Nucleus accumbens (tissue), 56 donors: ENCODE data around the gene OR13J1.
A peak's percentile ranks its signal among the peaks of the same experiment; 100 is the strongest.
"Not testable (repeated sequence)": the region's sequence is repeated elsewhere in the genome, so short reads cannot be mapped to it uniquely, and the experiment has no call there.

Source experiments
- DNase-seq, 56 donors: peaks; one replicate each; lab custom pipeline; 2025; lab: John Stamatoyannopoulos, UW

Gene OR13J1, protein sequence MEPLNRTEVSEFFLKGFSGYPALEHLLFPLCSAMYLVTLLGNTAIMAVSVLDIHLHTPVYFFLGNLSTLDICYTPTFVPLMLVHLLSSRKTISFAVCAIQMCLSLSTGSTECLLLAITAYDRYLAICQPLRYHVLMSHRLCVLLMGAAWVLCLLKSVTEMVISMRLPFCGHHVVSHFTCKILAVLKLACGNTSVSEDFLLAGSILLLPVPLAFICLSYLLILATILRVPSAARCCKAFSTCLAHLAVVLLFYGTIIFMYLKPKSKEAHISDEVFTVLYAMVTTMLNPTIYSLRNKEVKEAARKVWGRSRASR

GRCh38 chr9:35870351-35870923 is at the start of gene OR13J1:
TSS of gene OR13J1 (minus strand) at chr9:35870401. CDS start at chr9:35870401, 0 bp downstream.
- DNase-seq: no peak

DNA sequence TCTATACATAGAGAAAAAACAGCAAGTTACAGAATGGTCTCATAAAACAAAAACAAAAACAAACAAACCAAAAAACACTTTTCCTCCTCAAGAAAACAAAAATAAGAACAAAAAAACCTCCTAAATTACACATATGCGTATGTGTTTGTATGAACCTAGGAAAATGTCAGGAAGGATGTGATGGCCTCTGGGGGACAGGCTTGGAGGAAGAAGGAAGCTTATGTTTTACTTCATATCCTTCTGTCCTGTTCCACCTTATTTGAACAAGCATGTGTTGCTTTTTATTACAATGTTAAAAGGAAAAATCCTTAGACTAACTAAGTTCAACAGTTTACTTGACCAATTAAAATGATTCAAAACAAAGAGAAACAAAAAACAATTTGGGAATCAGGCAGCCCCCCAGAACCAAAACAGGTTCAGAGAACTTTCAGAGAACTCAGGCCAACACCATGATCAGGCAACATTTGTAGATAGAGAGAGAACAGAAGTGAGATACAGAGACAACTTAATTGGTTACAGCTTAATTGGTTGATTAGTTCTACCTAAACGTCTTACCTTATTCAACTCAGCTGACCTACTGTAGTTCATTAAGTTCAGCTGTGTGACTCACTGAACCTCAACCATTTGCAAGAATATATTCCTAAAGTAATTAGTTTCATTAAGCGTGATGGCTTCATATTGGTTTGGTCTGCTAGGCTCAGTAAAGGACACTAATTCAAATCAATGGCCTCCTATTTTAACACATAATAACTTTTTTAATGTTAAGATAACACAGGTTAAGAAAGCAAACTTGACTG is 49.2 kb upstream of the OR13J1 start:
- DNase-seq: no peak

DNA sequence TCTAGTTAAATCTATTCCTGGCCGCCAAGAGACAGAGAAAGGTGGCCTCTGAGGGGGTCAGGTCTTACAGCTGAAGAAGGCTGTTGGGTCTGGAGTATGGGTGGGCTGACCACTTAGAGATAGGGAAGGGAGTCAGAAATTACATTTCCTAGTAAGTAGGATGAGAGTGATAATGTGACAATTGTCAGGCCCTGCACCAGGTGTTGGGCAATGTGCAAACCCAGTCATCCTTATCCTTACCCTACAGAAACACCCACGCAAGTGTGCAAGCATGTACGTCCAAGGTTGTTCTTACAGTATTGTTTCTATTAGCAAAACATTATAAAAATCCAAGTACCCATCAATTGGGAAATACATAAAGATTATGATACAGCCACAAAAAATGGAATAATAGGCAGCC is 48.6 kb upstream of the OR13J1 start:
- no peak for DNase-seq

- DNase-seq: no peak
These were observed 47.1 kb upstream of the OR13J1 start for GRCh38 chr9:35917261-35917660.

GRCh38 chr9:35915681-35916294 is 45.6 kb upstream of the OR13J1 start:
- no peak for DNase-seq

DNA sequence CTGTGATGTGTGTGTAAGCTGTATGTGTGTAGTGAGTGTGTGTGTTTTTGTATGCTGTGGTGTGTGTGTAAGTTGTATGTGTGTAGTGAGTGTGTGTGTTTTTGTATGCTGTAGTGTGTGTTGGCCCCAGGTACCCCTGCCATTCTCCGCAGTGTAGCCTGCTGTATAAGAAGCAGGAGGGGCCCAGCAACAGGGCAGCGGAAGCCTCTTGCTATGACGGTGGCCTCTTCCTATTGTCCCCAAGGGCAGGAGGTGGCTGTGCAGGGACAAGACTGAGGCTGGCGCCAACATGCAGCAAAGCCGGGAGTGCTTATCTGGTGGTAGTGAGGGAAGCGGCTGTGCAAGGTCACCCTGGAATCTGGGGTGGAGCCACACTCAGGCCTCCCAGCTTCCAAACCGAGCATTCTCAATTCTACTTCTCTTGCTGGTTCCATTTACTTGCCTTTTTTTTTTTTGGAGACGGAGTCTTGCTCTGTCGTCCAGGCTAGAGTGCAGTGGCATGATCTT is 44.2 kb upstream of the OR13J1 start:
- DNase-seq: no peak

DNA sequence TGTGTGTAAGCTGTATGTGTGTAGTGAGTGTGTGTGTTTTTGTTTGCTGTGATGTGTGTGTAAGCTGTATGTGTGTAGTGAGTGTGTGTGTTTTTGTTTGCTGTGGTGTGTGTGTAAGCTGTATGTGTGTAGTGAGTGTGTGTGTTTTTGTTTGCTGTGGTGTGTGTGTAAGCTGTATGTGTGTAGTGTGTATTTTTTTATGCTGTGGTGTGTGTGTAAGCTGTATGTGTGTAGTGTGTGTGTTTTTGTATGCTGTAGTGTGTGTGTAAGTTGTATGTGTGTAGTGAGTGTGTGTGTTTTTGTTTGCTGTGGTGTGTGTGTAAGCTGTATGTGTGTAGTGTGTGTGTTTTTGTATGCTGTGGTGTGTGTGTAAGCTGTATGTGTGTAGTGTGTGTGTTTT is 43.2 kb upstream of the OR13J1 start:
- DNase-seq: not testable (repeated sequence)

- no peak for DNase-seq
These were observed 42.7 kb upstream of the OR13J1 start for GRCh38 chr9:35912791-35913400.

GRCh38 chr9:35911690-35912089 is 41.5 kb upstream of the OR13J1 start:
- no peak for DNase-seq

DNA sequence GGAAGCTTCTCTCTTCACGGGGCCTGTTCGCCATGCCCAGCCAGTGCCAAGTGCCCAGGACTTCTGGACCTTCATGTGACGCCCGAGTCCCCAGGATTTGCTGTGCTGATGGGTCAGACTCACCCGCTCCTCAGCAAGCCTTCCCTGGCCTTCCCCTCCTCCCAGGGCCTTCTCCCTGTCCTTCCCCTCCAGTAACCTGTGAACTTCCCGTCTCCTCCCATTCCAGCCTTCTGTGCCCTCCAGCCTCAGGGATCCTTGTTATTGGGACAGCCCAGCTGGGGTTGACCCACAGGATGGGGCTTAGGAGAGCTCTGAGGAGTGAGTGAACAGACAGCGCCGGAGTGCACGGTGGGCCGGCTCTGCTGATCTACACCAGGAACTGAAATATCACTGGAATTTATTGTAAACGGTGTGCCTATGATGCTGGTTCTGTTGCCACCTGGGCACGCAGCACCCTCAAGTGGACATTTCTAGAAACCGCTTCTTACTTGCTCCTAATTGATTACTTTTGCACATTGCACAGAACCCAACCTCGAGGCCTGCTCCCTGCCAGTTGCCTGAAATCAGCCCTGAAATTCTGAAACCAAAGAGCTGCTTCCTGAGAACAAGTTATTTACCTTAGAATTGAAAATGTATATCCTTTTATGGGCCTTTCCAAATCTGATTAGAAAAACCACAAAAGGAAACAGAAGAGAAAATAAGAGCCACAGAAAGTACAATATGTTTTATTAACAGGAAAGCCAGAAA is 40.6 kb upstream of the OR13J1 start:
- no peak for DNase-seq

GRCh38 chr9:35909687-35910612 is 39.7 kb upstream of the OR13J1 start:
- no peak for DNase-seq

DNA sequence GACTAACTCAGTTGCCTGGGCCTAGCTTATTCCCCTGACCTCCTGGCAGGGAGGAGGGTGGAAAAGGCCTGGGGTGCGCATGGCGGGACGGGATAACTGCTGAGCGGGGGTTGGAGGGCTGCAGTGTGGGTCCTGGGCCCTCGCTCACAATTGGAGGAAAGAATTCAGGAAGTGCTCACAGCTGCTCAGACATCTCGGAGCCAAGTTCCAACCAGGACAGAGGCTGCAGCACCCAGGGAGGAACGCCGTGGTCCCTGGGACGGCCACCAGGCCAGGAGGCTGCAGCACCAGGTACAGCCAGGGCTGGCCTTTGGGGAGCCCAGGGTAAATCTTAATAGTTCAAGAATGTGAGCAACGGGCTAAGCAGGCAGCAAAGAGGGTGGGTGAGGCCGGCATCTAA is 39.1 kb upstream of the OR13J1 start, which contains the start of gene SPAAR:
SPAAR (plus strand) TSS at position 217 of the 400 bp plus-strand sequence. CDS start 974 bp downstream, outside the sequence.
- no peak for DNase-seq

GRCh38 chr9:35908504-35909125 is 38.4 kb upstream of the OR13J1 start:
- DNase-seq: no peak

DNA sequence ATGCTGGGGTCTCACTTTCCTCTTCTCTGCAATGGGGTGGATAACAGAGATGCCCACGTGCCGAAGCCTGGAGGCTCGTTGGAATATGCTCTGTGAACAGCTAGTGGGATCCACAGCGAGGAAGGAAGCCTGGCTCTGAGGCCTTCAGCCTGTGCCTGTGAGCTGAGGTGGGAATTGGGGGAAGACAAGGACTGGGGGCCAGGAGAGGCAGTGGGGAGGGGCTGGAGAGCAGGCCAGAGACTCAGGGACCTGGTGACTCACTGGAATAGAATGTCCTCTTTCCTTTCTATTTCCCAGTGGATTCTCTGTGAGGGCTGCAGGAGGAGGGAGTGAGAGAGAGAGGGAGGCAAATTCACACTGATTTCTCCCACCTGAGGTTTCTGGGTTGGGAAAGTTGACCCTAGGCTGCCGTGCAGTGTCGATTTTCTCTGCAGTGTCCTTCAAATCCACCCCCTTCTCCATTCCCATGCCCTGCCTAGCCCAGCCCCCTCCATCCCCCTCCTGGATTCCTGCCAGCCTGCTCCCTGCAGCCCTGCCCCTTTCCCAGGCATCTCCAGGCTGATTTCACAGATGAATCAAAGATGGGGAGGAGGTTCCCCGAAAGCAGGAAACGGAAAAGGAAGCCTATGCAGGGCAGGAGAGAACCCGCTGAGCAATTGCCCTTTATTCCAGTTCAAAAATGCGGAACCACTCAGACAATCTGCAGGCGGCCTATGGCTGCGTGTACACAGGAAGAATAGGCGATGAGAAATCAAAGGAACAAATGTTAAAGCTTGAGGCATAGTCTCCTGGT is 37.7 kb upstream of the OR13J1 start:
- no peak for DNase-seq

- DNase-seq: no peak
These were observed 36.9 kb upstream of the OR13J1 start for GRCh38 chr9:35906923-35907699.

DNA sequence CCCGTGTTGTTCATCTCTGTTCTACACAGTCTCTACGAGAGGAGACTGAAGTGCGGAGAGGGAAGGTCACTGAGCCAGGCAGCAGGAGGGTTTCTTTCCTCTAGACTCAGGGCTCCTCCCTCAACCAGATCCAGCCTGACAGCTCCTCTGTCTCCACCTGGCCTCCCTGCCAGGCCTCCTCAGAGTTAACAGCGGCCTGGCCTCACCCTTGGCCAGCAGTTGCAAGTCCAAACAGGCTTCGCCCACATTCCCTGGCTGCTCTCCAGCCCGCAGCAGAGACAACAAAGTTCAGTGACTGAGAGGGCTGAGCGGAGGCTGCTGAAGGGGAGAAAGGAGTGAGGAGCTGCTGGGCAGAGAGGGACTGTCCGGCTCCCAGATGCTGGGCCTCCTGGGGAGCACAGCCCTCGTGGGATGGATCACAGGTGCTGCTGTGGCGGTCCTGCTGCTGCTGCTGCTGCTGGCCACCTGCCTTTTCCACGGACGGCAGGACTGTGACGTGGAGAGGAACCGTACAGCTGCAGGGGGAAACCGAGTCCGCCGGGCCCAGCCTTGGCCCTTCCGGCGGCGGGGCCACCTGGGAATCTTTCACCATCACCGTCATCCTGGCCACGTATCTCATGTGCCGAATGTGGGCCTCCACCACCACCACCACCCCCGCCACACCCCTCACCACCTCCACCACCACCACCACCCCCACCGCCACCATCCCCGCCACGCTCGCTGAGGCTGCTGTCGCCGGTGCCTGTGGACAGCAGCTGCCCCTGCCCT is 35.9 kb upstream of the OR13J1 start, which contains the start of gene HRCT1:
HRCT1 (plus strand) TSS at position 291 of the 768 bp plus-strand sequence; CDS start at position 377, 86 bp downstream.
- DNase-seq: peak in 5 of 56 donors; percentile 21 to 53 (median 38)
